A673 (cell line): ENCODE results near the gene NHEJ1. TPM values are rescaled to one million over a fixed set of nuclear protein-coding genes. Genes with fewer than 3 reads are reported as not detected.

ENCODE experiments used
- BruUV-seq: library from RNA; stranded (reverse); fragments of 400-500 nt; replicated peaks from 2 replicates; lab custom pipeline; 2021; lab: Mats Ljungman, UMichigan
- CTCF ChIA-PET: fragments of 300-600 bp; sonication (Branson Sonifier 250); formaldehyde crosslinking; loops from one replicate; lab custom pipeline; 2022; ENCODE audit warnings: antibody characterized with exemption; lab: Charles Lee
- POLR2A ChIA-PET: fragments of 300-600 bp; sonication (Branson Sonifier 250); formaldehyde crosslinking; loops from one replicate; lab custom pipeline; 2022; ENCODE audit warnings: antibody characterized with exemption; ENCODE audit not compliant: low non-redundant PET; lab: Charles Lee
- DNase-seq: peaks from one replicate; pipeline ENCODE4 v3.0.0-alpha.2; 2015; ENCODE audit warnings: low spot score
- H3K27ac ChIP-seq: fragments of 200-600 bp; sonication (generic); 2 replicates; pipeline ENCODE4 v1.5.1; 2016; ENCODE audit warnings: mixed run types, low read depth, mild to moderate bottlenecking, mixed read lengths, antibody characterized with exemption, low read length; ENCODE audit not compliant: poor library complexity, severe bottlenecking
- H3K27me3 ChIP-seq: fragments of 200-600 bp; sonication (generic); replicated peaks from 2 replicates; pipeline ENCODE4 v1.6.1; 2017; ENCODE audit warnings: mixed run types, low read depth, mild to moderate bottlenecking, mixed read lengths, antibody characterized with exemption, low read length; ENCODE audit not compliant: insufficient read depth, poor library complexity
- H3K36me3 ChIP-seq: fragments of 200-600 bp; sonication (generic); 2 replicates; pipeline ENCODE4 v1.6.1; 2016; ENCODE audit warnings: mixed run types, mild to moderate bottlenecking, mixed read lengths, antibody characterized with exemption, low read length; ENCODE audit not compliant: insufficient read depth, poor library complexity, severe bottlenecking
- H3K4me1 ChIP-seq: fragments of 200-600 bp; sonication (generic); 2 replicates; pipeline ENCODE4 v1.6.1; 2017; ENCODE audit warnings: mixed run types, mild to moderate bottlenecking, mixed read lengths, antibody characterized with exemption, low read length; ENCODE audit not compliant: insufficient read depth, poor library complexity, severe bottlenecking
- H3K4me3 ChIP-seq: fragments of 200-600 bp; sonication (generic); 2 replicates; pipeline ENCODE4 v1.5.1; 2016; ENCODE audit warnings: low read depth, mixed run types, mild to moderate bottlenecking, mixed read lengths, low read length; ENCODE audit not compliant: poor library complexity, severe bottlenecking
- H3K9me3 ChIP-seq: fragments of 200-600 bp; sonication (generic); 2 replicates; pipeline ENCODE4 v1.6.1; 2016; ENCODE audit warnings: mixed run types, low read depth, mild to moderate bottlenecking, mixed read lengths, antibody characterized with exemption, low read length; ENCODE audit not compliant: poor library complexity, severe bottlenecking
- CTCF ChIP-seq: fragments of 300-800, 200-600 bp; sonication (generic); conservative IDR thresholded peaks from 2 replicates; pipeline ENCODE4 v1.5.1; 2017; ENCODE audit warnings: low read depth, mild to moderate bottlenecking, antibody characterized with exemption, low read length, moderate library complexity, mixed read lengths
- EZH2 ChIP-seq: fragments of 200-600 bp; sonication (generic); IDR thresholded peaks from 2 replicates; pipeline ENCODE4 v1.6.1; 2017; ENCODE audit warnings: borderline replicate concordance, low read depth, mild to moderate bottlenecking, mixed read lengths, antibody characterized with exemption, low read length; ENCODE audit not compliant: poor library complexity, severe bottlenecking
- intact Hi-C: fragments of 100-400 bp; cut with micrococcal nuclease; formaldehyde crosslinking; loops from one replicate; pipeline ENCODE4 v1.10.0; 2022; ENCODE audit not compliant: unreplicated experiment
- total RNA-seq: library from RNA; stranded (reverse); gene quantifications from 2 replicates; pipeline ENCODE4 v1.2.3, GENCODE V29; 2021

Gene NHEJ1
- total RNA-seq, 1 experiment from 2014 or later: 18.0 TPM

- no peak for DNase-seq
- peaks cover 5% of the 10 kb centered on the region for H3K4me1 ChIP-seq
- no peaks in the 10 kb centered on the region for H3K27me3 ChIP-seq
- CTCF ChIA-PET: no interaction called here
- intact Hi-C loops: loop anchor here (5.0 kb wide), 2 partner anchors 37 to 117 kb away; partner anchors contain the start of gene ABCB6
- no TSS peak for BruUV-seq
- TF ChIP-seq EZH2 (no peak), CTCF (no peak)
- no peak overlapping the region for H3K27ac ChIP-seq
- POLR2A ChIA-PET: no interaction called here
- H3K9me3 ChIP-seq: no peaks in the 10 kb centered on the region
- H3K36me3 ChIP-seq: peaks cover 40% of the 10 kb centered on the region
- H3K4me3 ChIP-seq: no peak overlapping the region
These were observed 19.2 kb upstream of the NHEJ1 start for GRCh38 chr2:219179601-219180465.

DNA sequence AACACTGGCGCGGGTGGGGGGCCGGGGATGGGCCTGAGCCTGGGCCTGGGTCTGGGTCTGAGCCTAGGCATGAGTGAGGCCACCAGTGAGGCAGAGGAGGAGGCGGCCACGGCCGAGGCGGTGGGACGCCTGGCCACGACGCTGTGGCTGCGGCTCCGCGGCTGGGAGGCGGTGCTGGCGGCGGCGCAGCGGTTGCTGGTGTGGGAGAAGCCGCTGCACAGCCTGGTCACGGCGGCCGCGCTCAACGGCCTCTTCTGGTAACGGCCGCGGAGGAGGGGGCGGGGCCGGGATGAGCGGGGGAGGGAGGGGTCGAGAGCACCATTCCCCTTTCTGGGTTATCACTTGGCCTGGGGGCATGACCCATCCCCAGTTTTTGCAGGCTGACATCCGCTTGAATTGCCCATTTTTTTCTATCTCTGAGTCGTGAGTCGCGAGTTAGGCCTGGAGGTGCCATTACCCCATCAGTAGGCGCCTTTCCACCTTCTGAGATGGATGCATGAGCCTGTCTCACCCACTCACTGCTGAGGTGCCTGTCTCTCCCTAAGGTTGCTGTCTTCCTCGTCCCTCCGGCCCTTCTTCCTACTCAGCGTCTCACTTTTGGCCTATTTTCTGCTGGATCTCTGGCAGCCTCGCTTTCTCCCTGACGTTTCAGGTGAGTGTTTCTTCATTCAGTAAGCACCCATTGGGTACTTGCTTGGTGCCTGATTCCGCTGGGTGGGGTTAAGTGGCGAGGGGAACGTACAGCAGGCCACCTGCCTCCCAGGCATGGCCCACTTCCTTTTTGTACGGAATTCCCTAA, 18.0 kb upstream of the NHEJ1 start:
- CTCF ChIA-PET: no interaction called here
- intact Hi-C loops: loop anchor here (5.0 kb wide), 2 partner anchors 39 to 119 kb away; partner anchors contain the start of gene ABCB6
- H3K36me3 ChIP-seq: peaks cover 40% of the 10 kb centered on the region
- no peak for DNase-seq
- peaks cover 5% of the 10 kb centered on the region for H3K4me1 ChIP-seq
- H3K4me3 ChIP-seq: peak overlapping the region; percentile 96
- H3K27ac ChIP-seq: peak overlapping the region; percentile 81
- no peak for TF ChIP-seq CTCF
- TF ChIP-seq EZH2: no peak
- no peaks in the 10 kb centered on the region for H3K9me3 ChIP-seq
- BruUV-seq: no TSS peak
- POLR2A ChIA-PET: no interaction called here
- H3K27me3 ChIP-seq: no peaks in the 10 kb centered on the region

DNA sequence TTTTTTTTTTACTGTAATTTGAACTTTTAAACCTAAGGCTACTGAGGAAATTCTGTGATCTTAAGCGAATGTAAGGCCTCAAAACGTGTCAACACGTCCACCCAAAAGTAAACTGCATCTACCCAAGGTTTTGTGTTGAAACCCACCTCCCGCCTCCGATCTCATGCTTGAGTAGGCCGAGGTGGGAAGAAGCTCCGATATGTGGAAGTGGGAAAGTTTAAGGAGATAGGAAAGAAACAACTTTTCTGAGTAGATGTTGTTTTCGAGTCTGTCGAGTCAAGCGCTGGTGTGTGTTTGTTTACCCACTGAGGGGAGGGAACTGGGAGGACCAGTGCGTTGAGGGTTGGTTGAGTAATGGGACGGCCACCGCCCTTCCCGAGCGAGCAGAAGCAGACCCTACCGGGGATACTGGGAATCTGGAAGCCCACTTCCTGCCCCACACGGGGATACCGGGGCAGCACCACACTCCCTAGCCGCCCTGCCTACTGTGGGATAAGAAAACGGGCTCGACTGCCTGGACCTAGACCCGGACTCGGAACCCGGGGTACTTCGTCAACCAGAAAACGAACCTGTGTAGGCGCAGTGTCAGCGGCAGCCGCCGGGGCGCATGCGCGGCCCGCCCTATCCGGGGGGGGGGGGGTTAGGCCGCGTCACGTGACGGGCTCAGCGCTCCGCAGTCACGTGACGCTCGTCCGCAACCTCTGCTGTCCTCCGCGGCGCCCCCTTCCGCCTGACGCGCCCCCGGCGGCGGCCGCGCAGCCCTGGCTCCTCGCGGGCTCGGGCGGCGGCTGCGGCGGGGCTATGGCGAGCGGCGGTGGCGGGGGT, 17.1 kb upstream of the NHEJ1 start, which contains the start of gene RETREG2:
Gene RETREG2 (plus strand): TSS at position 724 of the 825 bp plus-strand sequence. CDS start 78 bp downstream, at position 802.
- peaks cover 5% of the 10 kb centered on the region for H3K4me1 ChIP-seq
- peak within 1 kb of the TSS; percentile 81 for H3K27ac ChIP-seq
- H3K36me3 ChIP-seq: peaks cover 32% of the 10 kb centered on the region
- CTCF ChIA-PET: interaction anchor here (1.4 kb wide), 1 partner anchor 23 kb away, joined by 6 read pairs; no protein-coding TSS in a partner anchor
- peak within 1 kb of the TSS; percentile 96 for H3K4me3 ChIP-seq
- BruUV-seq: TSS peak; percentile 46
- POLR2A ChIA-PET: no interaction called here
- no peaks in the 10 kb centered on the region for H3K27me3 ChIP-seq
- no peak for TF ChIP-seq EZH2
- TF ChIP-seq CTCF: 0 out of 2 replicates have a peak, but pooled peaks have one; percentile 31
- intact Hi-C loops: loop anchor here (5.0 kb wide), 2 partner anchors 40 to 120 kb away; partner anchors contain the start of gene ABCB6
- peak; percentile 89 for DNase-seq
- no peaks in the 10 kb centered on the region for H3K9me3 ChIP-seq
